Central memory CD8-positive, alpha-beta T cell (primary cell): Measurements from ENCODE around the gene EME2.
A peak's percentile ranks its signal among the peaks of the same experiment; 100 is the strongest.

ENCODE experiments used
- ATAC-seq: fragments of 150-1000 bp; cut with Tn5 transposase; replicated peaks from 2 replicates; pipeline ENCODE4 v1.10.0; 2022; ENCODE audit warnings: mild to moderate bottlenecking, moderate FRiP score, moderate number of reproducible peaks; ENCODE audit not compliant: poor library complexity, severe bottlenecking; ENCODE audit errors: extremely low read depth
- DNase-seq, 2 donors: peaks; one replicate each; pipeline ENCODE4 v3.0.0; 2021; ENCODE audit warnings: low spot score in 2 of 2
- H3K27ac Mint-ChIP-seq: one replicate; pipeline ENCODE4 v1.8.0; 2022; ENCODE audit warnings: low read depth, mild to moderate bottlenecking, moderate library complexity, mixed read lengths
- H3K27me3 Mint-ChIP-seq: one replicate; pipeline ENCODE4 v1.8.0; 2022; ENCODE audit warnings: mixed read lengths
- H3K36me3 Mint-ChIP-seq: one replicate; pipeline ENCODE4 v1.8.0; 2022; ENCODE audit warnings: mild to moderate bottlenecking, moderate library complexity, mixed read lengths; ENCODE audit not compliant: insufficient read depth
- H3K4me1 Mint-ChIP-seq: one replicate; pipeline ENCODE4 v1.8.0; 2022; ENCODE audit warnings: mixed read lengths
- H3K4me3 Mint-ChIP-seq: one replicate; pipeline ENCODE4 v1.8.0; 2022; ENCODE audit warnings: mild to moderate bottlenecking, moderate library complexity, mixed read lengths
- H3K9me3 Mint-ChIP-seq: one replicate; pipeline ENCODE4 v1.8.0; 2022; ENCODE audit warnings: mixed read lengths

Gene EME2

GRCh38 chr16:1771188-1771863 is 1.3 kb upstream of the EME2 start, which contains the start of gene NME3:
TSS of gene NME3 (minus strand) at chr16:1771543. CDS start at chr16:1771534, 9 bp downstream.
- H3K9me3 Mint-ChIP-seq: no peaks in the 10 kb centered on the region
- H3K27me3 Mint-ChIP-seq: no peaks in the 10 kb centered on the region
- DNase-seq (peak; percentile 61 to 63), ATAC-seq (peak; percentile 54)
- peaks cover 27% of the 10 kb centered on the region for H3K36me3 Mint-ChIP-seq
- peak within 1 kb of the TSS; percentile 94 for H3K27ac Mint-ChIP-seq
- H3K4me3 Mint-ChIP-seq: peak within 1 kb of the TSS; percentile 99
- H3K4me1 Mint-ChIP-seq: peaks cover 14% of the 10 kb centered on the region

- no peaks in the 10 kb centered on the region for H3K27me3 Mint-ChIP-seq
- peak overlapping the region; percentile 94 for H3K27ac Mint-ChIP-seq
- DNase-seq: no peak
- peaks cover 30% of the 10 kb centered on the region for H3K36me3 Mint-ChIP-seq
- H3K4me1 Mint-ChIP-seq: peaks cover 14% of the 10 kb centered on the region
- no peaks in the 10 kb centered on the region for H3K9me3 Mint-ChIP-seq
- no peak for ATAC-seq
- H3K4me3 Mint-ChIP-seq: peak overlapping the region; percentile 99
Measured at GRCh38 chr16:1771864-1772361, 697 bp upstream of the EME2 start.

- Mint-ChIP-seq H3K27ac (peak within 1 kb of the TSS; percentile 94), H3K27me3 (no peaks in the 10 kb centered on the region), H3K9me3 (no peaks in the 10 kb centered on the region), H3K36me3 (peaks cover 28% of the 10 kb centered on the region), H3K4me1 (peaks cover 14% of the 10 kb centered on the region), H3K4me3 (peak within 1 kb of the TSS; percentile 99)
- DNase-seq (peak; percentile 55 to 61), ATAC-seq (peak; percentile 45)
Measured at GRCh38 chr16:1772908-1773702, 495 bp downstream of the EME2 start, which contains the start of gene MRPS34. TSS of gene MRPS34 (minus strand) at chr16:1773134. CDS start at chr16:1773119, 15 bp downstream.

- Mint-ChIP-seq H3K9me3 (no peaks in the 10 kb centered on the region), H3K36me3 (peaks cover 30% of the 10 kb centered on the region), H3K4me3 (peak overlapping the region; percentile 99), H3K27ac (no peak overlapping the region), H3K27me3 (no peaks in the 10 kb centered on the region), H3K4me1 (peaks cover 14% of the 10 kb centered on the region)
- ATAC-seq: peak; percentile 7
- no peak for DNase-seq
Measured at GRCh38 chr16:1773703-1774447, 1.3 kb downstream of the EME2 start.

GRCh38 chr16:1774448-1774780 is 1.8 kb downstream of the EME2 start:
- Mint-ChIP-seq H3K27me3 (no peaks in the 10 kb centered on the region), H3K36me3 (peaks cover 31% of the 10 kb centered on the region), H3K4me1 (peaks cover 14% of the 10 kb centered on the region), H3K9me3 (no peaks in the 10 kb centered on the region), H3K4me3 (peak overlapping the region; percentile 29), H3K27ac (no peak overlapping the region)
- DNase-seq (no peak), ATAC-seq (no peak)

GRCh38 chr16:1775006-1775845 is 2.6 kb downstream of the EME2 start:
- no peak for ATAC-seq
- DNase-seq: no peak
- Mint-ChIP-seq H3K4me1 (peaks cover 9% of the 10 kb centered on the region), H3K27ac (no peak overlapping the region), H3K9me3 (no peaks in the 10 kb centered on the region), H3K4me3 (peak overlapping the region; percentile 29), H3K27me3 (no peaks in the 10 kb centered on the region), H3K36me3 (peaks cover 31% of the 10 kb centered on the region)

GRCh38 chr16:1775846-1776671 is 3.4 kb downstream of the EME2 start:
- Mint-ChIP-seq H3K4me3 (no peak overlapping the region), H3K9me3 (no peaks in the 10 kb centered on the region), H3K27ac (no peak overlapping the region), H3K36me3 (peaks cover 31% of the 10 kb centered on the region), H3K4me1 (peaks cover 8% of the 10 kb centered on the region), H3K27me3 (no peaks in the 10 kb centered on the region)
- ATAC-seq (no peak), DNase-seq (no peak)

- no peaks in the 10 kb centered on the region for H3K9me3 Mint-ChIP-seq
- no peak overlapping the region for H3K4me3 Mint-ChIP-seq
- H3K27me3 Mint-ChIP-seq: no peaks in the 10 kb centered on the region
- H3K27ac Mint-ChIP-seq: no peak overlapping the region
- H3K36me3 Mint-ChIP-seq: peaks cover 31% of the 10 kb centered on the region
- ATAC-seq (no peak), DNase-seq (no peak)
- peaks cover 14% of the 10 kb centered on the region for H3K4me1 Mint-ChIP-seq
Measured at GRCh38 chr16:1776672-1776955, 4.0 kb downstream of the EME2 start.

- Mint-ChIP-seq H3K36me3 (peaks cover 33% of the 10 kb centered on the region), H3K4me3 (no peak overlapping the region), H3K4me1 (peaks cover 14% of the 10 kb centered on the region), H3K9me3 (no peaks in the 10 kb centered on the region), H3K27ac (no peak overlapping the region), H3K27me3 (no peaks in the 10 kb centered on the region)
- DNase-seq: no peak
- no peak for ATAC-seq
Measured at GRCh38 chr16:1776991-1777374, 4.4 kb downstream of the EME2 start.

GRCh38 chr16:1777375-1778199 is 5.0 kb downstream of the EME2 start:
- Mint-ChIP-seq H3K4me3 (no peak overlapping the region), H3K27me3 (no peaks in the 10 kb centered on the region), H3K27ac (no peak overlapping the region), H3K4me1 (peaks cover 10% of the 10 kb centered on the region), H3K36me3 (peaks cover 30% of the 10 kb centered on the region), H3K9me3 (no peaks in the 10 kb centered on the region)
- ATAC-seq: no peak
- no peak for DNase-seq
